ENCODE measurements around the gene TEKT1. TPM values are rescaled to one million over a fixed set of nuclear protein-coding genes. Genes with fewer than 3 reads are reported as not detected.

The TEKT1 gene
- total and polyA plus RNA-seq, 4 donors, result 0.15 TPM; not detected in 3

DNA sequence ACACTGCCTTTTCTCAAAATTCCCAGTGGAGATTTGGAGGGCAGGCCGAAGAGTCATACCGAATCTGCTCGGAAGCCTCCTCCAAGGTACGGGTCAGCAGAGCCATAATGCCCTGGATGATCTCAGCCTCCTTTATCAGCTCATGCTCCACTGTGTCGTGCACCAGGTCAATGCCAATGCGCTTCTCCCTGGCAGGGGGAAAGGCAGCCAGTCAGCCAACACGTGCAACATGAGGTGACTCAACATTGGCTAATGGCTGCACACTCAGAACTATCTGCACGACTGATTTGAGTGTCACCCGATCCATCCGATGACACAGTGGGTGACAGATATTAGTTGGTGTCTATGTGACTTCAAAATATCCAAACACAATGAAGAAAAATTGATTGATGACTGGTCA lies 15.8 kb downstream of the TEKT1 start:
- 91% methylated on average over 10 of the region's 10 CpGs for WGBS
- H3K27me3 ChIP-seq (ENCODE audit: control insufficient read depth in 4 of 4, insufficient read depth in 4 of 4, low read length in 3 of 4), result no peaks in the 10 kb centered on the region
- no peak for DNase-seq (ENCODE audit: low spot score)
- no peaks in the 10 kb centered on the region for H3K4me1 ChIP-seq (ENCODE audit: control insufficient read depth in 4 of 4, insufficient read depth in 4 of 4, low read length in 3 of 4)
- TF ChIP-seq, protein P1, sequence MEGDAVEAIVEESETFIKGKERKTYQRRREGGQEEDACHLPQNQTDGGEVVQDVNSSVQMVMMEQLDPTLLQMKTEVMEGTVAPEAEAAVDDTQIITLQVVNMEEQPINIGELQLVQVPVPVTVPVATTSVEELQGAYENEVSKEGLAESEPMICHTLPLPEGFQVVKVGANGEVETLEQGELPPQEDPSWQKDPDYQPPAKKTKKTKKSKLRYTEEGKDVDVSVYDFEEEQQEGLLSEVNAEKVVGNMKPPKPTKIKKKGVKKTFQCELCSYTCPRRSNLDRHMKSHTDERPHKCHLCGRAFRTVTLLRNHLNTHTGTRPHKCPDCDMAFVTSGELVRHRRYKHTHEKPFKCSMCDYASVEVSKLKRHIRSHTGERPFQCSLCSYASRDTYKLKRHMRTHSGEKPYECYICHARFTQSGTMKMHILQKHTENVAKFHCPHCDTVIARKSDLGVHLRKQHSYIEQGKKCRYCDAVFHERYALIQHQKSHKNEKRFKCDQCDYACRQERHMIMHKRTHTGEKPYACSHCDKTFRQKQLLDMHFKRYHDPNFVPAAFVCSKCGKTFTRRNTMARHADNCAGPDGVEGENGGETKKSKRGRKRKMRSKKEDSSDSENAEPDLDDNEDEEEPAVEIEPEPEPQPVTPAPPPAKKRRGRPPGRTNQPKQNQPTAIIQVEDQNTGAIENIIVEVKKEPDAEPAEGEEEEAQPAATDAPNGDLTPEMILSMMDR (IDR thresholded peaks at IDR 0.05; ENCODE audit: low read depth, low read length, missing input control), result no peak
- TF ChIP-seq HNF4G (IDR thresholded peaks at IDR 0.05) (no peak), EGR1 (IDR thresholded peaks at IDR 0.05; ENCODE audit: low read depth in 2 of 2) (no peak), FOXA2 (IDR thresholded peaks at IDR 0.05) (no peak)
- no peak overlapping the region for H3K9ac ChIP-seq (ENCODE audit: low read depth in 1 of 2, low read length in 2 of 2)
- H3K9me3 ChIP-seq (ENCODE audit: control insufficient read depth in 4 of 4, low read length in 3 of 4), result no peaks in the 10 kb centered on the region
- H3K36me3 ChIP-seq (ENCODE audit: control insufficient read depth in 4 of 4, insufficient read depth in 3 of 4, low read depth in 1 of 4, low read length in 3 of 4), result no peaks in the 10 kb centered on the region
- H3K4me3 ChIP-seq (ENCODE audit: low read depth in 1 of 3, low read length in 3 of 3), result no peak overlapping the region
- no peak overlapping the region for H3K27ac ChIP-seq (ENCODE audit: low read depth in 1 of 2, low read length in 2 of 2)

DNA sequence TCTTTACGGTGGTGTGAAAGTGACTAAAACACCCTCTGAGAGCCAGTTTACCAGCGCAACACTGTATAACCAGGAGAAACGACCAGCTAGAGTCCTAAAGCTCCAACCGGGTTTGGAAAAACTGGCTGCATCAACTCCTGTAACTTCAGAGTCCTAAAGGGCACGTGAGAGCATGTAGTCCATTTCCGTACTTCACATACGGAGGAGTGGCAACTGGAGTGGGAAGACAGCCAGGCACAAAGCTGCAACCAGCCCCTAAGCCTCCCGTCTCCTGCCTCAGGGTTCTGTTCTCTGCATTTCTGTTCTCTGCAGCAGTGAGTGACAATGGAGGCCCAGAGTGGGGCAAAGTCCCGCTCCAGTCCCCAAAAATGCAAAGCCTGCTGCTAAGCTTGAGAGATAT lies 19.2 kb downstream of the TEKT1 start:
- 74% methylated on average over 9 of the region's 9 CpGs for WGBS
- no peaks in the 10 kb centered on the region for H3K27me3 ChIP-seq (ENCODE audit: control insufficient read depth in 4 of 4, insufficient read depth in 4 of 4, low read length in 3 of 4)
- H3K27ac ChIP-seq (ENCODE audit: low read depth in 1 of 2, low read length in 2 of 2), result no peak overlapping the region
- H3K4me3 ChIP-seq (ENCODE audit: low read depth in 1 of 3, low read length in 3 of 3), result no peak overlapping the region
- no peaks in the 10 kb centered on the region for H3K4me1 ChIP-seq (ENCODE audit: control insufficient read depth in 4 of 4, insufficient read depth in 4 of 4, low read length in 3 of 4)
- H3K9ac ChIP-seq (ENCODE audit: low read depth in 1 of 2, low read length in 2 of 2), result no peak overlapping the region
- TF ChIP-seq RAD21 (IDR thresholded peaks at IDR 0.05) (no peak), HNF4G (IDR thresholded peaks at IDR 0.05) (no peak), HNF4A (conservative IDR thresholded peaks at IDR 0.05) (no peak), GABPA (IDR thresholded peaks at IDR 0.05 in 1 of 2, conservative IDR thresholded peaks at IDR 0.05 in 1 of 2) (no peak), NR2F2 (IDR thresholded peaks at IDR 0.05) (no peak), SP1 (IDR thresholded peaks at IDR 0.05) (no peak), JUND (IDR thresholded peaks at IDR 0.05) (no peak), FOXA1 (IDR thresholded peaks at IDR 0.05) (no peak), FOXA2 (IDR thresholded peaks at IDR 0.05) (no peak), EGR1 (IDR thresholded peaks at IDR 0.05; ENCODE audit: low read depth in 2 of 2) (no peak), RXRA (IDR thresholded peaks at IDR 0.05) (no peak), YY1 (IDR thresholded peaks at IDR 0.05) (no peak)
- TF ChIP-seq, protein P2, sequence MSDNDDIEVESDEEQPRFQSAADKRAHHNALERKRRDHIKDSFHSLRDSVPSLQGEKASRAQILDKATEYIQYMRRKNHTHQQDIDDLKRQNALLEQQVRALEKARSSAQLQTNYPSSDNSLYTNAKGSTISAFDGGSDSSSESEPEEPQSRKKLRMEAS (IDR thresholded peaks at IDR 0.05), result no peak
- TF ChIP-seq, protein P1 (IDR thresholded peaks at IDR 0.05; ENCODE audit: low read depth, low read length, missing input control), result no peak
- H3K36me3 ChIP-seq (ENCODE audit: control insufficient read depth in 4 of 4, insufficient read depth in 3 of 4, low read depth in 1 of 4, low read length in 3 of 4), result no peaks in the 10 kb centered on the region
- no peaks in the 10 kb centered on the region for H3K9me3 ChIP-seq (ENCODE audit: control insufficient read depth in 4 of 4, low read length in 3 of 4)
- DNase-seq (ENCODE audit: low spot score), result no peak

DNA sequence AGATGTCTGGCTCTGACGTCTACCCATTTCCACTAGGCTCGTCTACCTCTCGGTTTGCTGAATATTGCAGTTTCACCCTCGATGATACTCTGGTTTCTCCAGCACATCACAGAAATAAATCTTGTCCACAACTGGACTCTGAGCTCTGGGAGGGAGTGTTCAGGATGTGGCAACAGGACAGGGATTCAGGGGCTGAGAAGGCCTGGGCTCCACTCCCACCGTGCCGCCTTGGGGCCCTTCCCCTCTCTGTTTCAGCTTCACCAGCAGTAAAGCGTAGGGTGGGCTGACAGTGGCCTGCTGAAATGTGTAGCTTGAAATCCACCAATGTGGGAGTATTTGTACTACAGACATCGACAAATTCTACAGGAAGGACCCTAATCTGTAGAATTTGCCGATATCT lies 20.0 kb downstream of the TEKT1 start:
- H3K9ac ChIP-seq (ENCODE audit: low read depth in 1 of 2, low read length in 2 of 2), result no peak overlapping the region
- no peaks in the 10 kb centered on the region for H3K4me1 ChIP-seq (ENCODE audit: control insufficient read depth in 4 of 4, insufficient read depth in 4 of 4, low read length in 3 of 4)
- no peak overlapping the region for H3K4me3 ChIP-seq (ENCODE audit: low read depth in 1 of 3, low read length in 3 of 3)
- no peaks in the 10 kb centered on the region for H3K36me3 ChIP-seq (ENCODE audit: control insufficient read depth in 4 of 4, insufficient read depth in 3 of 4, low read depth in 1 of 4, low read length in 3 of 4)
- no peaks in the 10 kb centered on the region for H3K27me3 ChIP-seq (ENCODE audit: control insufficient read depth in 4 of 4, insufficient read depth in 4 of 4, low read length in 3 of 4)
- DNase-seq (ENCODE audit: low spot score), result no peak
- no peaks in the 10 kb centered on the region for H3K9me3 ChIP-seq (ENCODE audit: control insufficient read depth in 4 of 4, low read length in 3 of 4)
- WGBS, result 87% methylated on average over 9 of the region's 9 CpGs
- H3K27ac ChIP-seq (ENCODE audit: low read depth in 1 of 2, low read length in 2 of 2), result no peak overlapping the region
- no peak for TF ChIP-seq TAF1 (conservative IDR thresholded peaks at IDR 0.05)
- TF ChIP-seq, protein P3, sequence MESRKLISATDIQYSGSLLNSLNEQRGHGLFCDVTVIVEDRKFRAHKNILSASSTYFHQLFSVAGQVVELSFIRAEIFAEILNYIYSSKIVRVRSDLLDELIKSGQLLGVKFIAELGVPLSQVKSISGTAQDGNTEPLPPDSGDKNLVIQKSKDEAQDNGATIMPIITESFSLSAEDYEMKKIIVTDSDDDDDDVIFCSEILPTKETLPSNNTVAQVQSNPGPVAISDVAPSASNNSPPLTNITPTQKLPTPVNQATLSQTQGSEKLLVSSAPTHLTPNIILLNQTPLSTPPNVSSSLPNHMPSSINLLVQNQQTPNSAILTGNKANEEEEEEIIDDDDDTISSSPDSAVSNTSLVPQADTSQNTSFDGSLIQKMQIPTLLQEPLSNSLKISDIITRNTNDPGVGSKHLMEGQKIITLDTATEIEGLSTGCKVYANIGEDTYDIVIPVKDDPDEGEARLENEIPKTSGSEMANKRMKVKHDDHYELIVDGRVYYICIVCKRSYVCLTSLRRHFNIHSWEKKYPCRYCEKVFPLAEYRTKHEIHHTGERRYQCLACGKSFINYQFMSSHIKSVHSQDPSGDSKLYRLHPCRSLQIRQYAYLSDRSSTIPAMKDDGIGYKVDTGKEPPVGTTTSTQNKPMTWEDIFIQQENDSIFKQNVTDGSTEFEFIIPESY (IDR thresholded peaks at IDR 0.05), result no peak
- TF ChIP-seq, protein P1 (IDR thresholded peaks at IDR 0.05; ENCODE audit: low read depth, low read length, missing input control), result no peak
- TF ChIP-seq FOXA1 (IDR thresholded peaks at IDR 0.05), result no peak
- no peak for TF ChIP-seq YY1 (IDR thresholded peaks at IDR 0.05)
- TF ChIP-seq, protein P2 (IDR thresholded peaks at IDR 0.05), result no peak
- no peak for TF ChIP-seq SP1 (IDR thresholded peaks at IDR 0.05)
- TF ChIP-seq HNF4G (IDR thresholded peaks at IDR 0.05), result no peak
- no peak for TF ChIP-seq HNF4A (conservative IDR thresholded peaks at IDR 0.05)
- TF ChIP-seq GABPA (IDR thresholded peaks at IDR 0.05 in 1 of 2, conservative IDR thresholded peaks at IDR 0.05 in 1 of 2), result no peak
- no peak for TF ChIP-seq RAD21 (IDR thresholded peaks at IDR 0.05)
- TF ChIP-seq EGR1 (IDR thresholded peaks at IDR 0.05; ENCODE audit: low read depth in 2 of 2), result no peak

Data from liver (tissue), 9 donors.